GM19372 (cell line): Measurements from ENCODE around the gene TRAF3.
"Not testable (repeated sequence)": the region's sequence is repeated elsewhere in the genome, so short reads cannot be mapped to it uniquely, and the experiment has no call there.

Experiments used
- ATAC-seq: cut with Tn5 transposase; IDR thresholded peaks from one replicate; pipeline ENCODE4 v1.9.1; 2021; ENCODE audit warnings: mild to moderate bottlenecking, low read depth, moderate library complexity; ENCODE audit not compliant: unreplicated experiment

Gene TRAF3

DNA sequence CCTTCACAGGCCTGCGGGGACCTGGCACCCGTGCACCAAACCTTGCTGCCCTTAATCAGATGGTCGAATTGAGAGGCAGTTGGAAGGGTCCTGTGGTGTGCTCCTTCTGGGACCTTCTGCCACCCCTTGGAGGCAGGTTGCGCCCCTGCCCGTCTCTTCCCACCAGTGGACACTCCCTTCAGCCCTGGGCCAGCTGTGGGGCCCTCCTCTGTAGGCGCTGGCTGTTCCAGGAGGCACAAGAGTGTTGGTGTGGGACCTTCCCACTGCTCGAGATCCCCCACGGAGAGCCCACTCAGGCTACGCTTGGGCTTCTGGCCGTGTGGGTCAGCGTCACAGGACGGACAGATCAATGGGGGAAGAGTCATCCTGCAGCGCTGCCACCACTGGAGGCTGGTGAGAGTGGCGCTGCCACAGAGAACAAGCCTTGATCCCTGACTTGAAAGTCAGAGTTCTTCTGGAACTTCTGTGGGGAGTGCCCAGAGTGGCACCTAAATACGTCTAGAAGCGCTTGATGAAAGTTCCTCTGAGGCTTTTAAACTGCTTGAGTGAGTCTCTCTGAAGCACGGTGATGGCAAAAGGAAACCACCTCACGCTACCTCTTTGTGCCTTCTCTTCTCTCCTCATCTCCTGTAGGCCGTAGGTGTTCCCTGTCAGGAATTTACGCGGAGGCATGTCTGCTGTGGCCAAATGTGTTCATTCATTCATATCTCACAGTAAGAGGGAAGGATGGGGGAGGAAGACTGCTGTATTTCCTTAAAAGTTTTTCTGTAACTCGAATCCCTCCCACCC, 48.3 kb downstream of the TRAF3 start:
- no peak for ATAC-seq

GRCh38 chr14:102826161-102826560, 48.9 kb downstream of the TRAF3 start:
- no peak for ATAC-seq

GRCh38 chr14:102826751-102827675, 49.8 kb downstream of the TRAF3 start:
- no peak for ATAC-seq

GRCh38 chr14:102827716-102828115, 50.5 kb downstream of the TRAF3 start:
- no peak for ATAC-seq

- no peak for ATAC-seq
Measured at GRCh38 chr14:102828151-102828550, 50.9 kb downstream of the TRAF3 start.

DNA sequence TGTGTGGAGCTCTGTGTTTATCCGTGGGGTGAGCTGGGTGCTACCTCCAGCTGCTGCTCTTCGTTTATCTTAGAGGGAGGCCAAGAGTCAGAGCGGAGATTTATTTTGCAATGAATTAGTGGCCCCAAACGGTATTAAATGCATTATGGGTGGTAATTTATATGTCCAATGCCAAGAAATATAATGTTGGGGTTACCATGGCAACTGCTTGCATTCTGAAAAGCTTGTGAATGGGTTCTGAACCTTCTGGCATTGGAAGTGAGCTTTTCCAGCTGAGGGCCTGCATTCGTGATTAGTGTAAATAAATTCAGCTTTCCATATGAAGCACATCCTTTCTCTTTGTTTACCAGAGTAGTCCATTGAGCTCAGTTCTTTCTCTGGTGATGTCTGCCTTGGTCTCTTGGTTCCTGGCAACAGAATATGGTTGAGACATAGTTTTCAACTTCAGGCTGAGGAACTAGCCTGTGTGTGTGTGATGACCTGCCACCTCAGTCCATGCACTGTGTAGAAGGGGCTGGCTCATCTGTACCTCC, 51.8 kb downstream of the TRAF3 start:
- ATAC-seq = no peak

DNA sequence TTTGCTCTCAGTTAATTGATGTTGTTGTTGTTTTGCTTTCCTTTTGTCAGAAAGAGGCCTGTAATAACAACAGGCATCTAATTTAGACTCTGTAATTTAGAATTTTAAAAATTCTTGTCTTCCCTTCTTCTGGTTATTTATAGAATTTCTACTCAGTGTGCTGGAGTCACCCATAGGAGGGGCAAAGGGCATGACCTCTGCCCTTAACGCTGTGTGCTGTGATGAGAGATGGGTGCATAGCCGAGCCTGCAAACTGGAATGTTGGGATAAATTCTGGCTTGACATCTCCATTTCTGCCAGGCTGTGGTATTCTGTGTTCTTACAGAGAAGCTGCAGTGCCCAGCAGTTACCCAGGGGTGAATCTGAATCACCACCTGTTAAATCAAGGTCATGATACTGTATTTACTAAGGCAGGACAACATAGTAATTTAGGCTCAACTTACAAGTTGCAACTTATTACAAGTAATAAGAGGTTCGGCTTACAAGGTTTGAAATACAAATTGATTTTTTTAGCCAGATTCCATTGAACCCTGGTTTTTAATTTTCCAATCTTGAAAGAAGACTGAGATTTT, 53.3 kb downstream of the TRAF3 start:
- ATAC-seq = no peak

- ATAC-seq = no peak
Measured at GRCh38 chr14:102831163-102831804, 54.0 kb downstream of the TRAF3 start.

DNA sequence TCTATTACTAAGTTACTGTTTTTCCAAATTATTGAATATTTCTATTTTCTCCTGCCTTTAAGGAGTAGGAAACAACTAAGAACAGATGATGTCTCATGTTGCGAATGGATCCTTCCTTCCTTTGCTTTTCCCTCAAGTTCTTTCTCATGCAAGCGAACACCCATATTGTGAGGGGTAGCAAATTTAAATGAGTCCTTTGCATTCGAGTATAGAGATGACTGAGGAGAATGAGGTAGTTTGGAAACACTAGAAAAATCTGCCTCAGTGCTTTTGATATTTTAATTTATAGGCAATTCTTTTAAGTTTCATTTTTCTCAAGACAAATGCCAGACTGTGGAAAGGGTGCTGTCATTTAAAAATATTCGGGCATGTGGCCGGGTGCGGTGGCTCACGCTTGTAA, 56.1 kb downstream of the TRAF3 start:
- ATAC-seq = no peak

GRCh38 chr14:102833991-102834390, 56.7 kb downstream of the TRAF3 start:
- no peak for ATAC-seq

GRCh38 chr14:102835959-102836358, 58.7 kb downstream of the TRAF3 start:
- ATAC-seq = no peak

GRCh38 chr14:102837120-102837519, 59.9 kb downstream of the TRAF3 start:
- not testable (repeated sequence) for ATAC-seq

- no peak for ATAC-seq
Measured at GRCh38 chr14:102838501-102838900, 61.3 kb downstream of the TRAF3 start.

DNA sequence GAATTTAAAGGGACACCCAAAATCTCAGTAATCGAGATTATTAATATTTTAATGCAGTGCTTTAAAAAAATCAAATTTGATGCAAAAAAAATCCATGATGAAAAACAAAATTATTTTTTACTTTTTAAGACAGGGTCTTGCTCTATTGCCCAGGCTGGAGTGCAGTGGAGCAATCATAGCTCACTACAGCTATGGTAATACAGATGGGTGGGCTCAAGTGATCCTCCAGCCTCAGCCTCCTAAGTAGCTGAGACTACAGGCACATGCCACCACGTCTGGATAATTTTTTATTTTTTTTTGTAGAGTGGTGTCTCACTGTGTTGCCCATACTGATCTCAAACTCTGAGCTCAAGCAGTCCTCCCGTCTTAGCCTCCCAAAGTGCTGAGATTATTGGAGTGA, 62.9 kb downstream of the TRAF3 start:
- ATAC-seq = no peak

DNA sequence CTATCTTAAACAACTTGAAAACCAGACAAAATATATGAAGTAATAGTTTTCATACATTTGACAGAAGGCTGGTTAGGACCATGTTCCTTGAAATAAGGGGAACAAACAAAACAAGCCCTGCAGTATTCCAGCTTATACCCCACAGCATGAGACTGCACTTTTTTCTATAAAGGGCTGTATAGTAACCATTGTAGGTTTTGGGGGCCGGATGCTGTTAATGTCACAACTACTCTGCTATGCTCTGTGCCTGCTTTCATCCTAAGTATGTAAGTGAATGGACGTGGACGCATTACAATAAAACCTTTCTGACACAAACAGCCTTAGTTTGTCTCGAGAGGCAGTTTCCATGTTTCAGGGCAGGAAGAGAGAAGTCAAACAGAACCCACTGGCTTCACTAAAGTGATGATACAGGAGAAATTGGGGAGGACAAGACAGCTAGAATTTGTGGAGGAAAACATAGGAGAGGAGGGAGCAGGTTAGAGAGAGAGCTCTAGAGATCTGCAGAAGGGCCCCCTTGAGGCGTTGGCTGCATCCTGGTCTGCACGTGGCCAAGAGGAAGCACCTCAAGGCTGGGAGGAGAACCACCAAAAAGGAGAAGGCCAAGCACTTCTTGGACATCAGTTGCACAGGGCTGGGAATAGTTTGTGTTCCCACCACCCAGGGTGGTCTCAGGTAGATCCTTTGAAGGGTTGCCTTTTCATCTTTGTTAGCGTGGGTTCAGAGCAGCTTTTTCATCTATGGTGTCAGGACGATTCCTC, 63.7 kb downstream of the TRAF3 start:
- ATAC-seq = no peak

DNA sequence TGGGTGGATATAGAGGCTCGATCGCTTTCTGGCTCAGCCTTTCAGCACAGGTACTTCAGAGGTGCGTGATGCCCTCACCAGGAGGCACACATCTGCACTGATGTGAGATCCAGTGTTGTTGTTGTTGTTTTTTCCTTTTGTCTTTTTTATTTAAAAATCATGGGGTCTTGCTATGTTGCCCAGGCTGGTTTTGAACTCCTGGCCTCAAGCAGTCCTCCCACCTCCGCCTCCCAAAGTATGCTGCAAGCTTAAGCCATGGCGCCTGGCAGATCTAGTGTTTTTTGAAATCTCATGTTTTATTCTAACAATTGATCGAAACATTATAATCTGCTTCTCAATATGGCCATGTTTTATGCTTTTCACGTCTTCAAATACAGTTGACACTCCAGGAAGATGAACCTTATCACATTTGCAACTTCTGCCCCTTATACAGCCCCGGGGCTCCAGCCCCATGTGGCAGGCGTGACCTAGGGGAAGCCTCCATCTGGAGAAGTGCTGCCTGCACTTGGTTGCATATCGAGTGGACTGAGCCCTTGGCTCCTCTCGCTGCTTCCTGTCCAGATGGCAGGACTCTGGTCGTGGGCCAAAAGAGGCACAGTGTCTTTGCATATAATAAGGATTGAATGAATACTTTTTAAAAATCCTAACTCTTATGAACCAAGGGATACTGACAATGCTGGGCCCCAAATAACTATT, 71.7 kb downstream of the TRAF3 start:
- ATAC-seq = no peak

DNA sequence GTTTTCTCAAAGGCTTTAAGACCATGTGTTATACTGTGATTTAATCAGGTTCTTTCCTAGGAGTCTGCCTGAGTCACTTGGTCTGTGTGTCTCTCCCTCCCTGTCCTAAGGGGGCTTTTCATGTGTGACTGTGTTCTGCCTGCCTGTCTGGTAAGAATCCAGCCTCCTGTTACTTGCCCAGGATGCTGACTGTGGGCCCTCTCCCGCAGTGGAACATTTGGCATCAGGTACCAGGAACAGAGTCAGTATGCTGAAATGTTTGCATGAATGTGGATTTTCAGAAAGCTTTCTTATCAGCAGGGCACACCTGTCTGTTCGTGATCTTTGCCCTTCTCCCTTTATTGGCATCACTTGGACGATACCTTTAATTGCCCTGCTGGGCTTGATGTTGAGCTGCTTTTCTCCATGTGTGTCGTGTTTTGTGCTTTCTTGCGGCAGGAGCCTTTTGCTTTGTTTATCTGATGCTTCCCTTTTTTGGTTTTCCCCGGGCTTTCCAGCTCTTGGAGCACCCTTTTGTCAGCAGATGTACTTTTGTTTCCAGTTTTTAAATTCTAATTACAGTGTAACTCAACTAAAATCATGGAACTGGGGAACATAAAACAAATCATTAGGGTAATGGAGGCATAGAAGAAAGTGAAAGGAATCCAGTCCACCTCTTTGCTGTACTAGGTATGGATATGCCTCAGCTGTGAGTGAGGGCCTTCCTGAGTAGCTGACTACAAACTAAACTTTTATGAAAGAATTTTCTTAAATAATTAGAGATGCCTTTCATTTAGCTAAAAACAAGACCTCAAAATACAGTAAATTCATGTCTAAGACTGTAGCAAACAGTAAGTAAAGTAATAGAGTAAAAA, 72.5 kb downstream of the TRAF3 start:
- ATAC-seq = no peak

DNA sequence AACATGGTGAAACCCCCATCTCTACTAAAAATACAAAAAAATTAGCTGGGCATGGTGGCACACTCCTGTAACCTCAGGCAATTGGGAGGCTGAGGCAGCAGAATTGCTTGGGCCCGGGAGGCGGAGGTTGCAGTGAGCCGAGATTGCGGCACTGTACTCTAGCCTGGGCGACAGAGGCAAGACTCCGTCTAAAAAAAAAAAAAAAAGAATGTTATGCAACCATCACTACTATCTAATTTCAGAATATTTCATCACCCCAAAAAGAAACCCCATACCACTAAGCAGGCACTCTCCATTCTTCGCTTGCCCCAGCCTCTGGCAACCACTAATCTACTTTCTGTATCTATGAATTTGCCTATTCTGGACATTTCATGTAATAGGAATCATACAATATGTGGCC, 76.4 kb downstream of the TRAF3 start:
- no peak for ATAC-seq
